Measurements from ENCODE around the gene TEX14.

DNA sequence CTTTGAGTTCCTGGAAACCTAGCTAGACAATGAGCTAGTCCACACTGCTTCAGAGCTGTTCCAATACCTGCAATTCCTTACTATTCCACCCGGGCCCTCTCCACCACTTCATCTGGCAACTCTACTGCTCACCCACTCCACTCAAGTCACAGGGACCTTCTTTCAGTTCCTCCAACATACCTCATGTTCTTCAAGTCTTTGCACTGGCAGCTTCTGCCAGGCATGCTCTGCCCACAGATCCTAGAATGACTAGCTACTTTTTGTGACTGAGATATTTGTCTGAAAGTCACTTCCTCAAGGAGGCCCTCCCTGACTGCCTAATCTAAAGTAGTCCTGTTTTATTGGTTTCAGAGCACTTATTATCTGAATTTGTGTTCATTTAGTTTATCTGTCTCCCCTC, 86.4 kb downstream of the TEX14 start:
- TF ChIP-seq POLR2A (IDR thresholded peaks at IDR 0.05), result no peak
- TF ChIP-seq, protein P1, sequence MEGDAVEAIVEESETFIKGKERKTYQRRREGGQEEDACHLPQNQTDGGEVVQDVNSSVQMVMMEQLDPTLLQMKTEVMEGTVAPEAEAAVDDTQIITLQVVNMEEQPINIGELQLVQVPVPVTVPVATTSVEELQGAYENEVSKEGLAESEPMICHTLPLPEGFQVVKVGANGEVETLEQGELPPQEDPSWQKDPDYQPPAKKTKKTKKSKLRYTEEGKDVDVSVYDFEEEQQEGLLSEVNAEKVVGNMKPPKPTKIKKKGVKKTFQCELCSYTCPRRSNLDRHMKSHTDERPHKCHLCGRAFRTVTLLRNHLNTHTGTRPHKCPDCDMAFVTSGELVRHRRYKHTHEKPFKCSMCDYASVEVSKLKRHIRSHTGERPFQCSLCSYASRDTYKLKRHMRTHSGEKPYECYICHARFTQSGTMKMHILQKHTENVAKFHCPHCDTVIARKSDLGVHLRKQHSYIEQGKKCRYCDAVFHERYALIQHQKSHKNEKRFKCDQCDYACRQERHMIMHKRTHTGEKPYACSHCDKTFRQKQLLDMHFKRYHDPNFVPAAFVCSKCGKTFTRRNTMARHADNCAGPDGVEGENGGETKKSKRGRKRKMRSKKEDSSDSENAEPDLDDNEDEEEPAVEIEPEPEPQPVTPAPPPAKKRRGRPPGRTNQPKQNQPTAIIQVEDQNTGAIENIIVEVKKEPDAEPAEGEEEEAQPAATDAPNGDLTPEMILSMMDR (IDR thresholded peaks at IDR 0.05), result no peak
